Left hindlimb (tissue), 1 donor: ENCODE results near the gene PBX1.

Experiments used
- DNase-seq: peaks from one replicate; pipeline ENCODE4 v3.0.0-alpha.2; 2018

PBX1 gene

DNA sequence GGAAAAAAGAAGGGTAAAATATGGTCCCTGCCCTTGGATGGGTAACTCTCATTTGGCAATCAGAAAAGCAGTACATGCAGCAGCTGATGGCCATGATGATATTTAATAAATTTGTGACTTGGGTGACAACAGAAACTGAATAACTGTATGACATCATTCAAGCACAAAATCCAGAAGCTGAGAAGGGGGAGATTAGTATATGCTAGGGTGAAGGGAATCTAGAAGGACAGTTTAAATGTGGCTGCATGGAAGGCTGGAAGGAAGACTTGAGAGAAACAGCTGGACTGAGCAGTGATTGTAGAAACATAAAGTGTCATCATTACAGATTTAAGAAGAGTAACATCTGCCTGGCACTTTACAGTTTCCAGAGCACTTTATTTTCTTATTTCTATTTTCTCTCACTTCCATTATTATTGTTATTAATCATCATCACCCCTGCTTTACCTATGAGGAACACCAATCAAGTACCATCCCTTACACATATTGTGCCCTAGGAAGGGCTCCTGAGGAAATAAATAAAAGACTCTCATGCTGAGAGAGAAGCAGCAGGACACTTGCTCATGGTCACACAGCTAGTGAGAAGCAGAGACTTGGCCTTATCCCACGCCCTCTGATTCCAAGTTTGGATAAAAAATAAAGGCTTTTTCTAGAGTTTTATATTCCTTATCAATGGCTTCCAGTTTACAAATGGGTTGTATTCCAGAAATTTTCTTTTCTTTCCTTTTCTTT, 207.2 kb downstream of the PBX1 start:
- DNase-seq = no peak

DNA sequence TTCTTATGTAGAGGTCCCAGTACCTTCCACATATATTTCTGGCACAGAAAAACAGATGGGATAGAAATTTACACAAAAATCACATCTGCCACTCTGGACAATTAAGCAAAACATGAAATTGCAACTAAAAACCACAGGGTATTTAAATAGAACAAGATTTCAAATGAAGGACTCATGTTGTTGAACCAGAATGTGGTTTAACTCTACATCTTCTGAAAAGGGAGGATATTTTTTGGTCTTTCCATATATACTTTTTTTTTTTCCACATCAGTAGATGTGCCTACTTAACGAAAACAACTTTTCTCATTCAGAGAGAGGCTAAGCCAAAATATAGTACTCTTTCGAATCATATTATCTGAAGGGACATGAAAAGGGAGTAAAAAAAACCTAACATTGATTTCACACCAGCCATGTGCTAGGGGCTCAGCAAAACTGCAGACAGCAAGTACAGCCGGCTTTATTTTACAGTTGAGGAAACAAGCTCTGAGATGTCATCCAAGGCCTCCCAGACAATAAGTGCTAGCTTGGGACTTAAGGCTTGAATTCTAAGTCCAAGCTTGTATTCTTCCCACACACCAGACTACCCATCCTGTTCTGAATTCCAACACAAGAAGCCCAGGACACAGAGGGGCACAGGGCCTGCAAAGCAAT, 208.9 kb downstream of the PBX1 start:
- no peak for DNase-seq

DNA sequence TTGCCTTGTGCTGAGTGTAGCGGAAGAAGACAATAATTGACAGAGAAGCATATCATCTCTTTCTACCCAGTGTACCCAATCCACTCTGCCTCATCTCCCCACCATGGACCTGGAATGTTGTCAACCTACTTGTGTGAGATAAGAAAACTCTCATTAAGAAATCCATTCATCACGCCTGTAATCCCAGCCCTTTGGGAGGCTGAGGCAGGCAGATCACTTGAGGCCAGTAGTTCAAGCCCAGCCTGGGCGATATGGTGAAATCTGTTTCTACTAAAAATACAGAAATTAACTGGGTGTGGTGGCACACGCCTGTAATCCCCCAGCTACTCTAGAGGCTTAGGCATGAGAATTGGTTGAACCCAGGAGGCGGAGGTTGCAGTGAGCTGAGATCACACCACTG, 209.6 kb downstream of the PBX1 start:
- no peak for DNase-seq

DNA sequence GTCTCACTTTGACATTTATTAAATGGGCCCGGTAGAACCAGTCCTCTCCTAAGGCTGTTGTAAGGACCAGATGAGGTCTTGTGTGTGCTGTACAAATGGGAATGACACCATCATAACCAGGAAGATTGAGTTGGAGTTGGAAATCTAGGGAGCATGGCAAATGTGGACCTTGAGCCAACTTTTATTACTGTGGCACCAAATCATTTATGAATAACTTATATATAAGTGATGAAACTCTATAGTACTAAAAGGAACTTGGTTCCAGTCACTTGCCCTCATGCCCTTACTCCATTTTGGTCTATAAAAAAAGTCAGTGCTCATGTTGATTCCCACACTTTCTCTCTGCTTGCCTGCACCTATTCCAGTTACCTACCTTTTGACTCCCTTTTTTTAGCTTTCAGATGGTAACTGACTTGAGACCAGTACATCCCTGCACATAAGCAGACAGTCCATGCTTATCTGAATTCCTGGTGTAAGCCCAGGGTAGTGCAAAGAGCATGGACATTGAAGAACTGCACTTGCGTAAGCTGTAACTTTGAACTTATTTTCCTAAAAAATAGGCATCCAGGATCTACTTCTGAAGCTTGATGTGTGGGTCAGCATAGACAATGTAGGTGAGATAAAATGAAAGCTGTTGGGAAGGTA, 210.6 kb downstream of the PBX1 start:
- no peak for DNase-seq

DNA sequence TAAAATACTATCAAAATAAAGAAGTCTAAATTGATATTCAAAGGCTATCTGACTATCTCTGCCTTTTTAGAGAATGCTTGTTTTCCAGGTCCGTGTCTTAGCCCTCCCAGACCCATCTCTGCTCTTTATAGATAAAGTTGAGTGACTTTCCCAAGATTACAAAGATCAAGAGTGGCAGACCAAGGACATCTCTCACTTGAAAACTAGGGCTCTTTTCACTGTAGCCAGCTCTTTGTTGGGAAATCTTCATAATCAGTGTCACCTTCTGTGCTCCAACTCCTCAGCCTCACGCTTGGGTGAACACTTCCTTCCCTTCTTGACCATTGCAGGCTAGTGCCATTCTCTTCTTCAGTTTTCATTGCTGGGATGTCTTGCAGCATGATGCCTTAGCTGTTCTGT, 211.1 kb downstream of the PBX1 start:
- no peak for DNase-seq

DNA sequence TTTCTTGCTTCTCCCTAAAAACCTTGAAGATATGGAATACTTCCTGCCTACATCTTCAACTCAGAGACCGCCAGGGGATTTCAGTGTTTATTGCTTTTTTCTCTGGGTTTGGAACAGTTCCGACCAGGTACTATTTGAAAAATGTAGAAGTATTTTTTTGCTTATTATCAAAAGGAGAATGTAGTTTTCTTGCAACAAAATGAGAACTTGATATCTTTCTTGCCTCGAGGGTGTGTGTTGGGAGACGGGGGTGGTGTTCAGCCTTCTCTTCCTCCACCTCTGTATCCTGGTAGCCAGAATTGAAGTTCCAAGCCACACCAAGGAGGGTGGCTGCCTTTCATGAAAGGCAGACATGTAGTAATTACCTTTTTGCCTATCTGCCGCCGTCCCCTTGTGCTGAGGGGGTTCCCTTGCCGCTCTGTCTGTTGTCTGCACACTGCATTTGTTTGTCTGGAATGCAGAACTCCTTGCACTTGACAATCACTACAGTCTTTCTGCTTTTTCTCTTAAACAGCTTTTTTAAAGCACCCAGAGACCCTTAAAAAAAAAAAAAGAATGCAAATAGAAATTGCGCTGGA, 212.1 kb downstream of the PBX1 start:
- no peak for DNase-seq

DNA sequence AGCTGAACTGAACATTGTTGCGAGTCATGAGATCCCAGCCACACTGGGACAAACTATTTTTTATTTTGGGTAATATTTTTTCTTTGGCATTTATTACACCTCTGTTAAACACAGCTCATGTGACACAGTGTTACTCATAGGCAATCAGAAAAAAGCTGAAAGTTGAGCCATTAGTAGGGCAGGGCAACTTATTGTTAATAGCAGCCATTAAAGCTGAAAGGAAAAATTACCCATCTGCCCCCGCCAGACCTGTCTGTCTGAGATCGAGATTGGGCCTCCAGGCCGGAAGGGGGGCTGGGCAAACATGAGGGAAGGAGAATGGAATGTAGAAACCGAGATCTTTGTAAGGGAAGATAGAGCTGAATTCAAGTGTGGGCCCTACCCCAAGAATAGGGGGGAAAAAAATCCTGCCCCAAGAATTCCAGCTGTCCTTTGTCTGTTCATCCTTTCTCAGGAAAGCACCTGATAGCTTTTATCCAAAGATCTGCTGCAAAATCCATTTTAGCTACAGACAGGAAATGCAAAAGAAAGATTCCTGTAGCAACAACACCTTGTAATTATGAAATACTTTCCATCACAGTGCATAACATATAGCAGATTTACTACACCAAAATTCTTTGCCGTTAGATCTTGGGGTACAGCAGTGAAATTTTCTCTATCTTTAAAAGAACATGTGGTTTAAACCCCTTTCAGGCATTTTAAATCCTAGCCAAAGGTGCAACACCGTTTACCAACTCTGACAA, 212.8 kb downstream of the PBX1 start:
- no peak for DNase-seq

DNA sequence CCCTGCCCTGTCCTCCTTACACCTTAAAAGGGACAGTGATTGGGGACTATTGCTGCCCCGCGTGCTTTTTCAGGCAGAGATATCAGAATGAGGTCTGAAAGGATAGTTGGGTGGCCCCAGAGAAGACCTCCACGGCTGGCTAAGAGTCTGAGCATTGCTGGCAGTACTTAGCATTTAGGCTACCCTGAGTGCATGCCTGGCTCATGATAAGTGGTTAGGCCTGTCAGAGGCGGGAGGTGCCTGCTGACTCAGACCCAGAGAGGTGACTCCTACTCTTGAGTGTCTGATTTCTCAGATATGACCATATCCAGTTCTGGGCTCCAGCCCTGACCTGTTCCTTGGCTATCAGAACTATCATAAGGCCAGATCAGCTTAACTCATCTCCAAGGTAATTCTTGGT, 213.7 kb downstream of the PBX1 start:
- no peak for DNase-seq

DNA sequence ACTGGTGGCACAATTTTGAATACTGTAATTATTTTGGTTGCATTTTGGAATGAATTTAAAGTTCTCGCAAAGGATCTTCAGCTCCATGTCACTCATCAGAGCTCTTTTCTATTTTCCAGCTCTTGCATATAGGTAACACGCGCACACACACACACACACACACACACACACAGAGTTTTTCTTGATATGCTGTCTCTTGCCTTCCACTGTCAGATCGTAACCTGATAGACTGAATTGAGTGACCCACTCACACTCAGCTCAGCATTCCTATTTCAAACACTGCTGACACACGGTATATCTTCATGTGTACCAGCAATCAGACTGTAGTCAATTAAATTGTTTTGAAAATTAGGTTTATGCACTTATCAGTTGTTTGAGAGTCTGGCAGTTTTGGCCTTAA, 214.1 kb downstream of the PBX1 start:
- DNase-seq = no peak

DNA sequence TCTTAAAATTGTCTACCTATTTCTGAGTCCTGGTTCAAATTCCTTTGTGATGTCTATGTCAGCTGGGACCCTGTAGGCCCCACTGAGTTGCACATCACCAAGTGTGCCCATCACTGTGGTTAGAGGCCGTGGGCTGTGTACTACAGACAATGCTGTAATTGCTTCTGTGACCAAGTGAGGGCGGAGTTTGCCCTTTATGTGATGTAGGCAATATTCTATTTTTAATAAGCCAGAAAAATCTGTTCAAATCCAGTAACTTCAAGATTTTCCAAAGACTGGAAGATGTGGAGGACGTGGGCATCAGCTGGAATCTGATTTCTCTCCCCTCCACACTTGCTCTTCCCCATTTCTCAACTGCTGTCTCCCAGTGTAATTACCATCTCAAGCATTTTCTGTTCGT, 215.4 kb downstream of the PBX1 start:
- DNase-seq = no peak

DNA sequence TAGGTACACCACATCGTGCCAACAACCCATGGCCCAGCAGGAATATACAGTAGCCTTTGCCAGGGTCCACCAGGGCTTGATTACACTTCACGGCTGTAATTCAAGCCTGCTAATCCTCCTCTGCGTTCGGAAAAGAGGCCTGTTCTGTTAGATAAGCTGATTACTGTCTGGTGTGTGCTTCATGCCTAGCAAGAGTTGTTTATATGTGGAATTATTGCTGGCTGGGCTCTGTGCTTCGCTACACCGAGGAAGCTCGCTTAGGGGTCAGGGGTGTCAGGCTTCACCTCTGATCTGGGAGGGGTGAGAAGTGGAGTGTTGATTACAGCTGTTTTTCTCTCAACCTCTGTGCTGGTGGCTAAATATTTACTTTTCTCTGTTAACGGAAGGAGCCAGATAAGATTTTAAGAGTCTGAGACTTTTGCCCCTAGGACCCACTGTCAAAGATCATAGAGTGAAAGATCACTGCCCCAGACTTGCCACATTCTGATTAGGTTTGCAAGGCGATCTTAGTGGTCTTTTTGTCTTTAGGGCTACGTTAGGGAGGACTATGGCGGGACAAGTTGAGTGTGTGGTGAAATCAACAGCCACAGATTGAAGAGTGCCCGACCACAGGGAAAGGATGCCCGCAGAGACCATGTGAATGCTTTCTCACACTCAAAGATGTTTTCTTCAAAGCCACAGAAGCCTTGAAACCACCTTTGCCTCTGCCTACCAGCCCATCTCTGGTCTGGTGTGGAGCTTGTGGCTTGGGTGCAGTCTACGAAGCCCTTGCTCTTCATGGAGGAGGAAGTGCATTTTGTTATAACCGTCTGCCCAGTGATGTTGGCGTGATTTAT, 216.1 kb downstream of the PBX1 start:
- no peak for DNase-seq

DNA sequence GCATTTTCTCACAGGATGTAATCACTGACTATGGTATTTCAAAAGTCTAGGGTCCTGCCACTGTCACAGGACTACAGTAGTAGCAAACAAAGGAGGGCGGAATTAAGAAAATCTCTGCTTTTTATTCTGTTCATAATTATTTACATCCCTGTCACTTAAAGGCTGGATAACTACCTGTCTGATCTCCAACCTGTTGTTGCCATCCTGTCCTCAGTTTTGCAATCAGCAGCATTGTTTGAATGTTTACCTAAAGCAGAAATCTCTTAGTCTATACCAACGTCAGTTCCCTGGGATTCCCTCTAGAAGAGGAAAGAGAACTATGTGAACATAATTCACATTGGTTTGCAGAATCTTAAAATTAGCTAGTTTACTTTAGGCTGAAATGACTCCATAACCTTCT, 218.5 kb downstream of the PBX1 start:
- no peak for DNase-seq

DNA sequence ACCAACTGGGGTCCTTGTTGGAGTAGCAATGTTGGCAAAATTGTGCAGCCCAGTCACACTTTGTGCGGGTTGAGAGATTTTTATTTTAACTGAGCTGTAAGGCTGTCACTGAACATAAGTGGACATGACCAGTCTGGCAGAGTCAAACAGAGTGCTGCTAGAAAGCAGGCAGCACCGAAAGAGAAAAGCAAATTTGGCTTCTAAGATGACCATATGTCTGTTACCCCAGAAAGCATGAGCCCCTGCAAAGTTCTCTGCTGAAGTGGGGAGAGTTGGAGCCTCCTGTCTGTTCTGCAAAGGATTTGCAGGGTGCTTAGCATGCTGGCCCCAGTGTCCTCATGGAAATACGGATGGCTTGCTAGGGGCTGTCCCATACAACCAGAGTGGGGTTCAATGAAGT, 220.4 kb downstream of the PBX1 start:
- no peak for DNase-seq

DNA sequence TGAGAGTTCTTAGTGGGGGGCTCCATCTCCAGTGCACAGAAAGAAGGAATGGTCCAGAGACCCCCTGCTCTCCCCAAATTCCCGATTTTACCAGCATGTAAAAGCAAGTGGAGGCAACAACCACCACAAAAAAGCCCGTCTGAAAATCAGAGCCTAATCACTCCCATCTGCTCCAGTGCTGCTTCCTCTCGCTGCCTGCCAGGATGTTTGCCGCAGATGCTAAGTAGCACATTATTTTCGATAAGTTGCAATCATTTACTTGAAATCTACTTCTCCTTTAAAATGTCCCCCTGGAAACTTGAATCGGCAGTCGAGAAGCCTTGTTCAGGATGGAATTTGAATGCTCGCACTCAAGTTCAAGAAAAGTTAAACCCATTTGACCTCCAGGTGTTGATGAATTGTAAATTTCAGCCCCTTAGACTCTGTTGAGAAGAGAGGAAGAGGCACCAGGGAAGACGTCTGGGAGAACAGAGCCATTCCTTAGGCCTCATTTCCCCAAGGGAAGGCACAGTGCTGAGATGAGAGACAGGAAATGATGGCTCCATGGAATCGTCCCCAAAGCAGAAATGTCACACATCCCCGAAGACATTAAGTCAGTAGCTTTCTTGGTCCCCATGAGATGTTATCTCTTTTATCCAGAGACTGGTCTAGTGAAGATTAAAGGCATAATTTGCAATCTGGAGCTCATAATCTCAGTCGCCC, 221.3 kb downstream of the PBX1 start:
- no peak for DNase-seq

DNA sequence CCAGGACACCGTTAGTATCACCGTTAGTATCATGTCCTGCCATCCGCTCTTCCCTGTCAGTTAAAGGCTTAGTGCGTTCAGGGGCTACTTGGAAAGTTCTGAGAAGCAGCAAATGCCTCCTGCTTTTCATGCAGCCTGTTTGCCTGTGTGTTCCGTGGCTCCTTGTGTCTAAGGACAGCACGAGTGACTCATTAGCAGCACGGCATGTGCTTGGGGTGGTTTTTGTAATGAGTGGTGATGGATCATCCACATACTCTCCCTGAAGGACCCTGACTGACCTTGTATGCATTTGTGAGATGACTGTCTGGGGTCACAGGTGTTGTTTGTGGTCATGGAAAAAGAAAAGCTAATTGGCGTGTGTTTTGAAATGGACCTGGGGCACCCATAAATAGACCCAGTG, 221.9 kb downstream of the PBX1 start:
- DNase-seq = no peak

DNA sequence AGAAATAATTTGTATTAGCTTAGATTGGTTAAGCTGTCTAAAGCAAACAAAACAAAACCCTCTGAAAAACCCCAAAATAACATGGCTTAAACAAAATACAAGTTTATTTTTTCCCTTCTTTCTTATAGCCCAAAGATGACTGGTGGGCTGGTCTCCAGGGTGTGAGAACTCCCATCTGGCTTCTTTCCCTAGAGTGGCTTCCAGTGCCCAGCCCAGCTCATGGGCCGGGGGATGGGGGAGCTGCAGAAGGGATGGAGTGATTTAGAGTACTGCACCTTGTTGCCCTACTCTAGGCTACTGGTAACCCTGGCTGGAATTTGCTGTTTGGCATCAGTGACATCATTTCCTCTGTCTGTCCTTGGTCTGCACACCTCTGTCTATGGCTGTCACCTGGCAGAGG, 223.0 kb downstream of the PBX1 start:
- no peak for DNase-seq

DNA sequence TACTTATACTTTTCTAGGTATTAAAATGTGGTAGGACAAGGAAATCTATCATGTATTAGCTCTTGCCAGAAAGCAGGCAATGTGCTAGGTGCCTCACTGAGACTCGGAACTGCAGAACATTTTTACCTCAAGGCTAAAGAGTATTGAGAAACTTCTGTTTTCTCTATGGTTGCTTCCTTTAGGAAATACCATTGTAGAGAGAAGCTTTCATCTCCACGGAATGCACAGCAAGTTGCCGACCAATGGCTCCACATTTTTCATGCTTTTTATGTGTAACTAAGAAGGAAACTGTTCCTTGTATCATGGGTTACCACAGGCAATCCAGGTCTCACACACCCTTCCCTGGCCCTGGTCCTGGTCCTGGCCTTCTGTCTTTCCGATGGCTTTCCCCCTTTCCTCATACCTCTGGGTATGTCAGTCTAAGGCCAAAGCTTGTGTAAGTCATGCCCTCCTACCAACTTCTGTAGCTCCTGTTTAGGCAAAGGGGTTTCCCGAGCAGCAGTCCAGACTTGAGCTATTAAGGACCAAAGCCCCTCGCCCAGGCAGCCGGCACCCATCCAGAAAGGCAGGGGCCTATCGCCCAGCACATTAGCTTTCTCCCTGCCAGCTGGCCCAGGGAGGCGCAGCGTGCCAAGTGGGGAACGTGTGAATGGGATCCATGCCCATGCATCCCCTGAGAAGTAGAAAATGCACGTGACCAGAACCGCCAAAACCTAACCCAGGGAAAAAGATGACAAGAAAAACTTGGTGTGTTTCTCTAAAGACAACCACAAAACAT, 225.0 kb downstream of the PBX1 start:
- no peak for DNase-seq

DNA sequence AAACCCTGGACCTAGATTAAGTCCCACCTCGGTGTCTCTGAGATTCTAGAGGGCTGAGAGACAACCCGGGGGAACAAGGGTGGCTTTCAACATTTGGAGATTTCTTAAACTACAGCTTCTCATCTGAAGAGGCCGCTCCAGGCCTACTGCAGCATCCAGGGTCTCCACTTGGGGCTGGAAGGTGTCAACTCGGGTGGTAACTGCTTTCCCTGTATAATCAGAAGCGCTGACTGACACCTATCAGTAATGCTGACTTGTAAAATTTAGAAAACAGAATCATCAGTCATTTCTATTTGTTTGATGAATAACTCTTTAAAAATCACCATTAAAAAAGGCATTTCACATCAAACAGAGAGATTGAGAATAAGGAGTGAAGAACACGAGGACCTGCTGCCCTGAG, 226.0 kb downstream of the PBX1 start:
- DNase-seq = no peak

DNA sequence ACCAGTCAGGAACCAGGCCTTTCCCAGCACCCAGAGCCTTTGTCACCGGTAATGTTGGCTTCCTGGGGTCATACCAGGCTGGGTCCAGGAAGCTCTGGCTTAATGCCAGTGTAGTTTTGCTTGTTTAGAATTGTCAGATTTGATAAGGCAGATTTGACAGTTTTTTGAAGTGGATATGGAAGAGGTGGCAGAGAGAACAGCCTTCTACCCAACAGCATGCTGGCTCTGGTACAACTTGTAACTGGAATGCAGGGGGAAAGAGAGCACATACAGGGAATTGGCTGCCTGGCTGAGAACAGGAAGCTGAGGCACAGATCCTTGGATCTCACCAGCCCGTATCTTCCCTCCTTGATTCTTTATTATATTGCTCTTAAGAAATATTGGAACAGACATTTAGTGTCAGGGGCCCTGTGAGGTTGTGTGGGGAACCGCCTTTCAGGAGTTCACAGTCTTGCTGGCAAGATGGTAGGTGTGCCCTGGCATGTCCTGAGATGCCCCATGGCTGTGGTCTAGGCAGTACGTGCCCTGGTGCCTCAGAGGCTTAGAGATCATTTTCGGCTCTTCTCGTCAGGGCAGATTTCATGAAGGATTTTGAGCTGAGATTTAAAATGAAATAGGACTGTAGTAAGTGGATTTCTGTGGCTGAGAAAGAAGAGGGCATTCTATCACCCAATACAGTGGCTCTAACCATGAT, 227.0 kb downstream of the PBX1 start:
- no peak for DNase-seq
